ENCODE data around the gene NPPB. TPM values are rescaled to one million over a fixed set of nuclear protein-coding genes. Genes with fewer than 3 reads are reported as not detected.

NPPB gene
- total and polyA plus RNA-seq, 9 of the 15 experiments (the other 6 are each of a cell fraction or from before 2014, with no cell fraction given), result not detected

DNA sequence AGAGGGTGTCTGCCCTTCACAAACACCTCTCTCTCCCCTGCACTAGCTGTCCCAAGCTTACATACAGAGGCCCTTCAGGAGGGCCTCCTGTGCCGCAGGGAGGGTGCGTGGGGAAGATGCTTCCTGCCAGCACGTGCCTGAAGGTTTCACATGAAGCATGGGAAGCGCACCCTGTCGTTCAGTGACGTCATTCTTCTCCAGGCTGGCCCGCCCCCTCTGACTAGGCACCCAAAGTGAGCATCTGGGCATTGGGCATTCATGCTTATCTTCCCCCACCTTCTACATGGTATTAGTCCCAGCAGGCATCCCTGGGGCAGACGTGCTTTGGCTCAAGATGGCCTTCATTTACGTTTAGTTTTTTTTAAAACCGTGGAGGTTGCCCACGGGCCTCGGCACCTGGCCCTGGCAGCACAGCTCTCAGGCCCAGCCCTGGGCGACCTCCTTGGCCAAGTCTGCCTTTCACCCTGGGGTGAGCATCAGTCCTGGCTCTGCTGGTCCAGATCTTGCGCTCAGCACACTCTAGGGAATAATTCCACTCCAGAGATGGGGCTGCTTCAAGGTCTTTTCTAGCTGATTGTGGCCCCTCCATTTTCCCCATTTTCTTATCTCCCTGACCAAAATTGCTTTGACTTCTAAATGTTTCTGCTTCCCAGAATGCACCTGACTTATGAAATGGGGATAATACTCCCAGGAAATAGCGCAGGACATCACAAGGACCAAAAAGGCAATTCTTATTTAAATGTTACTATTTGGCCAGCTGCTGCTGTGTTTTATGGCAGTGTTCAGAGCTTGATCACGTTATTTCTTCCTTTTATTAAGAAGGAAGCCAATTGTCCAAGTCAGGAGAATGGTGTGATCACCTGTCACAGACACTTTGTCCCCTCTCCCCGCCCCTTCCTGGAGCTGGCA, 17.2 kb downstream of the NPPB start (continued):
- TF ChIP-seq, protein P1, sequence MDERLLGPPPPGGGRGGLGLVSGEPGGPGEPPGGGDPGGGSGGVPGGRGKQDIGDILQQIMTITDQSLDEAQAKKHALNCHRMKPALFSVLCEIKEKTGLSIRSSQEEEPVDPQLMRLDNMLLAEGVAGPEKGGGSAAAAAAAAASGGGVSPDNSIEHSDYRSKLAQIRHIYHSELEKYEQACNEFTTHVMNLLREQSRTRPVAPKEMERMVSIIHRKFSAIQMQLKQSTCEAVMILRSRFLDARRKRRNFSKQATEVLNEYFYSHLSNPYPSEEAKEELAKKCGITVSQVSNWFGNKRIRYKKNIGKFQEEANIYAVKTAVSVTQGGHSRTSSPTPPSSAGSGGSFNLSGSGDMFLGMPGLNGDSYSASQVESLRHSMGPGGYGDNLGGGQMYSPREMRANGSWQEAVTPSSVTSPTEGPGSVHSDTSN (CRISPR knock-in tag; IDR thresholded peaks at IDR 0.05; ENCODE audit: low read depth), result no peak
- TF ChIP-seq, protein P1 (tag; conservative IDR thresholded peaks at IDR 0.05; ENCODE audit: low read depth), result no peak
- TF ChIP-seq NFRKB (IDR thresholded peaks at IDR 0.05; ENCODE audit: low read depth), result 0 out of 2 replicates have a peak, but pooled peaks have one; percentile 9
- TF ChIP-seq, protein P2, sequence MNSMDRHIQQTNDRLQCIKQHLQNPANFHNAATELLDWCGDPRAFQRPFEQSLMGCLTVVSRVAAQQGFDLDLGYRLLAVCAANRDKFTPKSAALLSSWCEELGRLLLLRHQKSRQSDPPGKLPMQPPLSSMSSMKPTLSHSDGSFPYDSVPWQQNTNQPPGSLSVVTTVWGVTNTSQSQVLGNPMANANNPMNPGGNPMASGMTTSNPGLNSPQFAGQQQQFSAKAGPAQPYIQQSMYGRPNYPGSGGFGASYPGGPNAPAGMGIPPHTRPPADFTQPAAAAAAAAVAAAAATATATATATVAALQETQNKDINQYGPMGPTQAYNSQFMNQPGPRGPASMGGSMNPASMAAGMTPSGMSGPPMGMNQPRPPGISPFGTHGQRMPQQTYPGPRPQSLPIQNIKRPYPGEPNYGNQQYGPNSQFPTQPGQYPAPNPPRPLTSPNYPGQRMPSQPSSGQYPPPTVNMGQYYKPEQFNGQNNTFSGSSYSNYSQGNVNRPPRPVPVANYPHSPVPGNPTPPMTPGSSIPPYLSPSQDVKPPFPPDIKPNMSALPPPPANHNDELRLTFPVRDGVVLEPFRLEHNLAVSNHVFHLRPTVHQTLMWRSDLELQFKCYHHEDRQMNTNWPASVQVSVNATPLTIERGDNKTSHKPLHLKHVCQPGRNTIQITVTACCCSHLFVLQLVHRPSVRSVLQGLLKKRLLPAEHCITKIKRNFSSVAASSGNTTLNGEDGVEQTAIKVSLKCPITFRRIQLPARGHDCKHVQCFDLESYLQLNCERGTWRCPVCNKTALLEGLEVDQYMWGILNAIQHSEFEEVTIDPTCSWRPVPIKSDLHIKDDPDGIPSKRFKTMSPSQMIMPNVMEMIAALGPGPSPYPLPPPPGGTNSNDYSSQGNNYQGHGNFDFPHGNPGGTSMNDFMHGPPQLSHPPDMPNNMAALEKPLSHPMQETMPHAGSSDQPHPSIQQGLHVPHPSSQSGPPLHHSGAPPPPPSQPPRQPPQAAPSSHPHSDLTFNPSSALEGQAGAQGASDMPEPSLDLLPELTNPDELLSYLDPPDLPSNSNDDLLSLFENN (IDR thresholded peaks at IDR 0.05; ENCODE audit: low read depth in 2 of 2, low read length in 2 of 2), result no peak
- TF ChIP-seq, protein P3, sequence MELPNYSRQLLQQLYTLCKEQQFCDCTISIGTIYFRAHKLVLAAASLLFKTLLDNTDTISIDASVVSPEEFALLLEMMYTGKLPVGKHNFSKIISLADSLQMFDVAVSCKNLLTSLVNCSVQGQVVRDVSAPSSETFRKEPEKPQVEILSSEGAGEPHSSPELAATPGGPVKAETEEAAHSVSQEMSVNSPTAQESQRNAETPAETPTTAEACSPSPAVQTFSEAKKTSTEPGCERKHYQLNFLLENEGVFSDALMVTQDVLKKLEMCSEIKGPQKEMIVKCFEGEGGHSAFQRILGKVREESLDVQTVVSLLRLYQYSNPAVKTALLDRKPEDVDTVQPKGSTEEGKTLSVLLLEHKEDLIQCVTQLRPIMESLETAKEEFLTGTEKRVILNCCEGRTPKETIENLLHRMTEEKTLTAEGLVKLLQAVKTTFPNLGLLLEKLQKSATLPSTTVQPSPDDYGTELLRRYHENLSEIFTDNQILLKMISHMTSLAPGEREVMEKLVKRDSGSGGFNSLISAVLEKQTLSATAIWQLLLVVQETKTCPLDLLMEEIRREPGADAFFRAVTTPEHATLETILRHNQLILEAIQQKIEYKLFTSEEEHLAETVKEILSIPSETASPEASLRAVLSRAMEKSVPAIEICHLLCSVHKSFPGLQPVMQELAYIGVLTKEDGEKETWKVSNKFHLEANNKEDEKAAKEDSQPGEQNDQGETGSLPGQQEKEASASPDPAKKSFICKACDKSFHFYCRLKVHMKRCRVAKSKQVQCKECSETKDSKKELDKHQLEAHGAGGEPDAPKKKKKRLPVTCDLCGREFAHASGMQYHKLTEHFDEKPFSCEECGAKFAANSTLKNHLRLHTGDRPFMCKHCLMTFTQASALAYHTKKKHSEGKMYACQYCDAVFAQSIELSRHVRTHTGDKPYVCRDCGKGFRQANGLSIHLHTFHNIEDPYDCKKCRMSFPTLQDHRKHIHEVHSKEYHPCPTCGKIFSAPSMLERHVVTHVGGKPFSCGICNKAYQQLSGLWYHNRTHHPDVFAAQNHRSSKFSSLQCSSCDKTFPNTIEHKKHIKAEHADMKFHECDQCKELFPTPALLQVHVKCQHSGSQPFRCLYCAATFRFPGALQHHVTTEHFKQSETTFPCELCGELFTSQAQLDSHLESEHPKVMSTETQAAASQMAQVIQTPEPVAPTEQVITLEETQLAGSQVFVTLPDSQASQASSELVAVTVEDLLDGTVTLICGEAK (IDR thresholded peaks at IDR 0.05), result 0 out of 2 replicates have a peak, but pooled peaks have one; percentile 13
- TF ChIP-seq, protein P3 (CRISPR knock-in tag; IDR thresholded peaks at IDR 0.05), result no peak
- TF ChIP-seq ZNF146 (CRISPR knock-in tag; IDR thresholded peaks at IDR 0.05; ENCODE audit: unreplicated experiment), result peak; percentile 9
- TF ChIP-seq TEAD1 (CRISPR knock-in tag; IDR thresholded peaks at IDR 0.05), result no peak
- TF ChIP-seq ATF1 (CRISPR knock-in tag; IDR thresholded peaks at IDR 0.05), result no peak; the same call in none of the 2 replicates
- TF ChIP-seq ATF1 (tag; IDR thresholded peaks at IDR 0.05), result peak; percentile 83

Measured in K562 (cell line).